GM08714 (cell line): Measurements from ENCODE around the gene SYNPO.

Experiments used
- H3K4me3 ChIP-seq: fragments of 200-500 bp; sonication (Bioruptor generic); 2 replicates; pipeline ENCODE4 v1.5.1; 2014; ENCODE audit warnings: mild to moderate bottlenecking, low read length, inconsistent platforms
- ZNF274 ChIP-seq: IDR thresholded peaks from 2 replicates; pipeline ENCODE4 v1.6.1; 2012; ENCODE audit warnings: mild to moderate bottlenecking, low read depth, low read length

The SYNPO gene

GRCh38 chr5:150601491-150602345 lies 38.7 kb upstream of the SYNPO start:
- no peak for TF ChIP-seq ZNF274
- no peak overlapping the region for H3K4me3 ChIP-seq

- no peak for TF ChIP-seq ZNF274
- H3K4me3 ChIP-seq = no peak overlapping the region
Measured at GRCh38 chr5:150603052-150603451, 37.4 kb upstream of the SYNPO start.

- no peak for TF ChIP-seq ZNF274
- H3K4me3 ChIP-seq = no peak overlapping the region
Measured at GRCh38 chr5:150603491-150603890, 37.0 kb upstream of the SYNPO start.

- no peak overlapping the region for H3K4me3 ChIP-seq
- TF ChIP-seq ZNF274 = no peak
Measured at GRCh38 chr5:150604010-150604409, 36.5 kb upstream of the SYNPO start.

- H3K4me3 ChIP-seq = no peak overlapping the region
- no peak for TF ChIP-seq ZNF274
Measured at GRCh38 chr5:150604894-150605440, 35.5 kb upstream of the SYNPO start.

GRCh38 chr5:150605546-150605945 lies 34.9 kb upstream of the SYNPO start:
- TF ChIP-seq ZNF274 = no peak
- H3K4me3 ChIP-seq = no peak overlapping the region

DNA sequence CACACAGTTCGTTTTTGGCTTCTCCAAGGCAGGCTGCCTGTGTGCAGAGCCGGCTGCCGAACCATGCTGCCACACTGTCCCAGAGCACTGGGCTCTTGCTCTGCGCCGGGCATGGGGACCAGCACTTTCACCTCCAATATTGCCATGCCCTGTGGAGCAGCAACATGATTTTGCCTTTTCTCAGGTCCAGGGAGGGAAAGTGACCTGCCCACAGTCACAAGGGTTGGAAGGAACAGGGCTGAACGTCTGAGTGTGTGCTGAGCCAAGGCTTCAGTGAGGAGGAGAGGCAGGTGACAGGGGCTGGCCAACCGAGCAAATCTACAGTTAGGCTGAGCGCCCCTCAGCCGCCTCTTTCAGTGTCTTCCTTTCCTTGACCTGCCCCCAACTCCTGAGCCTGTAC lies 34.0 kb upstream of the SYNPO start:
- TF ChIP-seq ZNF274 = no peak

GRCh38 chr5:150607105-150607504 lies 33.4 kb upstream of the SYNPO start:
- no peak overlapping the region for H3K4me3 ChIP-seq
- TF ChIP-seq ZNF274 = no peak

More for the DNA sequence above, 34.0 kb upstream of the SYNPO start:
- no peak overlapping the region for H3K4me3 ChIP-seq

DNA sequence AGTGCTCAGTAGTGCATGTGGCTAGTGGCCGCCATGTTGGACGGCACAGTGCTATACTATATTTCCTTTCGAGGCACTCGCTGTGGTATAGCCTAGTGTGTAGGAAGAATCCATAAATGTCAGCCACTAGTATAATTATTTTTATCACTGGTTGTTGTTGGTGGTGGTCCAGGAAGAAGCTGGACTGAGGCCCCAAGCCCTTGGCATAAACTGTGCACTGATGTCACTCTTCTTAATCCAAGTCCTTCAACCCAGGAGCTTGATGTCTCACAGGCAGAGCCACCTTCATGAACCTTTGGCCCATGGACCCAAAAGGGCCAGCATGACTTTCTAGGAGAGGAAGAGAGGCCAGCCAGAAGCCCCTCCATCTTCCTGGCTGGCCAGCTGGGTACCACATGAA lies 32.5 kb upstream of the SYNPO start:
- no peak for TF ChIP-seq ZNF274
- H3K4me3 ChIP-seq = no peak overlapping the region

DNA sequence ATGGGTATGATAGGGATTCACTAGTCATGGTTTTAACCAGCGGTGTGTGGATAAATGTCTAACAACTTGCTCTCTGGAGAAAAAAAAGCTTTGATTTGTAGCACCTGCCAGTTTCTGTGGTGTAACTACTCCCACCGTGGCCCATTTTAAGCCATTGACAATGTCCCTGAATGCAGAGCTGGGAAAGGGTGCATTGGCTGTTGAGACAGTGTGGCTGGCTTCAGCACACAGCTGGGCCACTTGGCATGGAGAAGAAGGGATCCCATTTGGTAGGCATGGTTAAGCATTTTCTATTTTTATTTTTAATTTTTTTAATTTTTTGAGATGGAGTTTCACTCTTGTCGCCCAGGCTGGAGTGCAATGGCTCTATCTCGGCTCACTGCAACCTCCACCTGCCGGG lies 31.5 kb upstream of the SYNPO start:
- TF ChIP-seq ZNF274 = no peak
- H3K4me3 ChIP-seq = no peak overlapping the region

- no peak for TF ChIP-seq ZNF274
- H3K4me3 ChIP-seq = no peak overlapping the region
Measured at GRCh38 chr5:150609843-150610584, 30.4 kb upstream of the SYNPO start.

GRCh38 chr5:150611026-150611425 lies 29.4 kb upstream of the SYNPO start:
- no peak overlapping the region for H3K4me3 ChIP-seq
- TF ChIP-seq ZNF274 = no peak

- H3K4me3 ChIP-seq = no peak overlapping the region
- TF ChIP-seq ZNF274 = no peak
Measured at GRCh38 chr5:150612405-150612804, 28.1 kb upstream of the SYNPO start.

GRCh38 chr5:150612905-150613670 lies 27.4 kb upstream of the SYNPO start:
- TF ChIP-seq ZNF274 = no peak
- H3K4me3 ChIP-seq = no peak overlapping the region
